GM19023 (cell line): ENCODE measurements around the gene PLAC8.
A peak's percentile ranks its signal among the peaks of the same experiment; 100 is the strongest.
"Not testable (repeated sequence)": the region's sequence is repeated elsewhere in the genome, so short reads cannot be mapped to it uniquely, and the experiment has no call there.

Experiments
- ATAC-seq: cut with Tn5 transposase; IDR thresholded peaks from one replicate; pipeline ENCODE4 v1.9.1; 2021; ENCODE audit warnings: mild to moderate bottlenecking, moderate library complexity; ENCODE audit not compliant: unreplicated experiment

The PLAC8 gene

DNA sequence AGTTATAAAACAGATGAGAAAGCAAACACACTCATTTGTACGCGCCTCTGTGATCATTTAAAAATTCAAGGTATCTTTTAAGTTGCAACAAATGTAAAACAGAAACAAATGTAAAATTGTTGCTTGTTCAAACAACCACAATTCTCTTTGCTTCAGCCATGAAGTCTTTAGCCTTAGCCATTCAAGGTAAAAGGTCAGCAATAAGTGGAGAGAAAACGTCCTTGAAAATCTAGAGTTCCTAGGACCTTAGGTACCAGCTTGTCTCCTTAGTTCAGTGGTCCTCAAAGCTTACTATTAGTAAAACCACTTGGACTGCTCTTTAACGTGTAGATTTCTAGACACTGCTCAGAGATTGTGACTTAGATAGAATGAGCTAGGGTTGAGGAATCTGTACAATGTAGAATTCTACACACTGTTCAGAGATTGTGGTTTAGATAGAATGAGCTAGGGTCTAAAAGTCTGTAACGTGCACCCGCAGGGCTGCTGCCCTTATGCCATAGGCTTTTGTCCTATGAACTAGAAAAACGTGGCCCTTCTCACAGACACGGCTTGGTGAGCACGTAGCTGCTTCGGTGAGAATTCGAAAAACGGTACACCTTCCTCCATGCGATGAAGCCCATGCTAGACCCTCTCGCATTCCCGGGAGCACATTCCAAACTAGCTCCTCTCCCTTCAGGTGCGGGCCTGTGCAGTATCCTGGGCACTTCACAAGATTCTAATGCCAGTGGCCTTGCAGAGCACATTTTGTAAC is 1.7 kb downstream of the PLAC8 start:
- no peak for ATAC-seq

DNA sequence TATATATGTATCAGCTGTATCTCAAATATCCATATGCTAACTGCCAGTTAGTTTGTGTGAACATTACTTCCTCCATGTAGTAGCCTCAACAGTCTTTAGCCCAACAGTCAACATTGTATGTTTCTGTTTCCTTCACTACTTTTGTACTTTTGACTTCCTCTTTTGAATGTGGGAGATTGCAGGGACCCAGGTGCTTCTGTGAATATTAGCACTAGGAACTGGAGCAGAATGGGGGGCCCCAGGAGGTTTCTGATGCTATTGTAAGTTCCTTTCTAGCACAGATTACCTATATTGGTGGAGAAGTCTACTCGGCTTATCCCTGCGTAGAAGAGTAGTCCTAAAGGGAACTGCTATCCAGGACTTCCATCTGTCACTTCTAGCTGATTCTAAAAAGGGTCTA is 2.3 kb downstream of the PLAC8 start:
- peak; percentile 35 for ATAC-seq

DNA sequence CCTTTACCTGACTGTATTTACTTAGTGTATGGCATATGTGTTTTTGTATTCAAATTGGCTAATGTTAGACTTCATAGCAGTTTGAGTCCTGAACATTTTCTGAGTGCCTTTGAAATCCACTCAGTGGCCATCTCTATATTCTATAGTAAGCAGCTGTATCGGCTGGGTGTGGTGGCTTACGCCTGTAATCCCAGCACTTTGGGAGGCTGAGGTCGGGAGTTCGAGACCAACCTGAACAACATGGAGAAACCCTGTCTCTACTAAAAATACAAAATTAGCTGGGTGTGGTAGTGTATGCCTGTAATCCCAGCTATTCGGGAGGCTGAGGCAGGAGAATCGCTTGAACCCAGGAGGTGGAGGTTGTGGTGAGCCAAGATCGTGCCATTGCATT is 2.8 kb downstream of the PLAC8 start:
- ATAC-seq, result not testable (repeated sequence)

DNA sequence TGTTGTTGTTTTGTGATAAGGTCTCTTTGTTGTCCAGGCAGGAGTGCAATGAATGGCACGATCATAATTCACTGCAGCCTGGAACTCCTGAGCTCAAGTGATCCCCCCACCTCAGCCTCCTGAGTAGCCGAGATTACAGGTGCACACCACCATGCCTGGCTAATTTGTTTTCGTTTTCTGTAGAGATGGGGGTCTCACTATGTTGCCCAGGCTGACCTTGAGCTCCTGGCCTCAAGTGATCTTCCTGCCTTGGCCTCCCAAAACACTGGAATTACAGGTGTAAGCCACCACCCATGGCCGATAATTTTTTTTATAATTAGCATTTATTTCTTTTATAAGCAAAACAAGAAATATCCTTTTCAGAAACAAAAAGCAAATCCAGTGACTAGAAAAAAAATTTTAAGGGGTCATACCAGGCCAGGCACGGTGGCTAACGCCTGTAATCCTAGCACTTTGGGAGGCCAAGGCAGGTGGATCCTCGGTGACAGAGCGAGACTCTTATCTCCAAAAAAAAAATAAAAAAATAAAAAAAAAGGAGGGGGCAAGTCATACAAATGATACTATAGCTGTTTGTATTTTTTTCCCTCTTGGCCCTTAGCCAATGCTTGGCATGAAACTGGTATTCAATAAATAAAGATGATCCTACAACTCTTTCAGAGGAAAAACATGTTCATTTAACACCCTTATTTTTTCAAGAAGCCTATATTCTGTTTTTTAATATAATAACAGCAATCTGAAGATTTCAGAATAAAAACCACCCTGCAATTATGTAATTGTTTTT is 3.4 kb downstream of the PLAC8 start:
- no peak for ATAC-seq

DNA sequence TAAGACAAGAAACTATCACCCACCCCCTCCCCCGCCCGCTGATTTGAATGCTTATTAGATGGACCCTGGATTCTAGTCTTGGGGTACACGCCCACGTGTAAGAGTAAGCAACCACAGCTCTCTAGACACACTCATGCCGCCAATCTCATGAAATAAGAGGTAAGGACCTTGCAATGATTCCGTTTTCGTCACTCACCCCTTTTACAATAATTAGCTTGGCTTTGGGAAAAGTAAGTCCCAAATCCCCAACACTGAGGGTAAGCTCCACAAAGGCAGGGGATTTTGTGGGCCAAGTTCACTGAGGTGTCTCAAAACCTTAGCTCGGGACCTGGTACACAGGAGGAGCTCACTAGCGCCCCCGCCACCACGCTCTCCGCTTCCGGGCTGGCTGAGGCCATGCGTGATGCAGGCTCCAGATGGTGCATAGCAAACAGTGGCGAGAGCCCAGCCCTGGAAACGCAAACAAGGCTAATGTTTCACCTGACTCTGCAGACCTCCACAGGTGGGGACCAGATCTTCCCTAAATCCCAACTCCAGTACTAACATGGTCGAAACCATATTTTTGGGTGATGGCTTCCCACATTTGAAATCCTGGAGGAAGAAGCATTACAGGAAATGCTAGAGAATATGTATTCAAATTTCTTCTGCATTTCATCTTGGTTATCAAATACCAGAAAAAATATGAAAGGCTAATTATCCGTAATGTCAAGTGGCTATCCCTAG is 4.1 kb downstream of the PLAC8 start:
- peak; percentile 79 for ATAC-seq

DNA sequence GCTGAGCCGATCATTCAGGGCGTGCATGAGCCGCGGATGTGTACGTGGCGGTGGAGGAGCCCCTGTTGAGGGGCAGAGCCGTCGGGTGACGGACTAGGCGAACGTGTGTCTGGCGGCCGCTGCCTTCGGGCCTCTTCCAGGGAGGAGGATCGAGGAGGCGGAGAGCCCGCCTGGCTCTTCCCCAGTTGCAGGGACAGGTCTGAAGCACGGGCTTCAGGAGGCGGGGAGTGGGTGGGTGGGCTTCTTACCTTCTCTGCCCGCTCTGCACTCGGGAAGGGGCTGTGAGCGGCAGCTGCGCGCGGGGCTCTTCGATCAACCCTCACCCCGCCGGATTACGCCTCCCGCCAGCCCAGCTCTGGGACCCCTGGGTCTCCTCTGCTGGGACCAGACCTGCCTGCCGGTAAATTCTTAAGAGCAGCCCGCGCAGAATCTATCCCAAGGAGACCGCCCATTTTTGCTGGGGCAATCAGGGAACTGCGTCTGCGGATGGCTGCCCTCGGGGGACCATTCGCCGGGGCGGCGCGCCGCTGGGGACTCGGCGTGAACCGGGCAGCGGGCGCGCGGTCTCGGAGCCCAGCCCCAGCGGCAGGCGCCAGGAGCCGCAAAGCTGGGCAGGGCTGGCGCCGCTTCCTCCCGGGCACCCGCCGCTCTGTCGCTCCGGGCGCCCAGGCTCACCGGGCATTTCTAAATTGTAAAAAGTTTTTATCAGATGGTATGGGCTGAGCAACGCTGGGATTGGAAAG is 4.9 kb downstream of the PLAC8 start:
- ATAC-seq, result peak; percentile 28

DNA sequence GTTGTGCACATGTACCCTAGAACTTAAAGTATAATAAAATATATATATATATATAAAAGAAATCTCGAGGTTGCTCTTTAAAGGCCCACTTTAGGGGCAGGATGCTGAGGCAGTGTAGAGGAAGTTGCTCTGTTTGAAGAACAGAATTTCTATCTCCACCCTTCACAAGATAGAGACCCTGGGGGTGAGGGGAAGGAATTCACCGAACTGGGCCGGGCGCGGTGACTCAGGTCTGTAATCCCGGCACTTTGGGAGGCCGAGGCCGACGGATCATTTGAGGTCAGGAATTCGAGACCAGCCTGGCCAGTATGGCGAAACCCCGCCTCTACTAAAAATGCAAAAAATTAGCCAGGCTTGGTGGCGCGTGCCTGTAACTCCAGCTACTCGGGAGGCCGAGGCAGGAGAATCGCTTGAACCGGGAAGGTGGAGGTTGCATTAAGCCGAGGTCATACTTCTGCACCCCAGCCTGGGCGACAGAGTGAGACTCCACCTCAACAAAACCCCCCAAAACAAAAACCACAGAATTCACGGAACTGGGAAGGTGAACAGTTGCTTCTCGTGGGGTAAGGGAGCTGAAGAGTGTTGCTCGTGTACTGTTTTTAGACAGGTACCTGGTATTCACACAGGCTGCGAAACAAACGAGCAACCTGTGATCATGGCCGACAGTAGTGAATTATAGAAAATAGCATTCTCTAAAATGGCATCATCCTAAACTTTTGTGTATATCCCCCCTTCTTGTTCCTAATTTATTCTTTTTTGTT is 6.2 kb downstream of the PLAC8 start:
- ATAC-seq, result no peak

DNA sequence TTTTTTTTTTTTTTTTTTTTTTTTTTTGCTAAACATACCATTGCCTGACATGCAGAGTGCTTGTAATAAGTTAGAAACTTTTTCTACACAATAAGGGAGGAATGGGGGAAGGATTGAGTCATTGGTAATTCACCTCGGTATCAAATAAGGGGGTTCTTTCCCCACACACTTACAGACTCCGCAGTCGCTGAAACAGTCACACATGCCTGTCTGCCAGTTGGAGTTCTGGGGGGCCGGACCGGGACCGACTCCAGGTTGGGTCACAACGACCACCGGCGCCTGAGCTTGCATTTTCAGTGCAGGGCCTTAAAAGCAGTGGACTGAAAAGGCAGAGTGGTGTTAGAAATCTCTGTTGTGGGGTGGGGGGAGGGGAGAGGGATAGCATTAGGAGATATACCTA is 6.9 kb downstream of the PLAC8 start:
- ATAC-seq, result no peak

DNA sequence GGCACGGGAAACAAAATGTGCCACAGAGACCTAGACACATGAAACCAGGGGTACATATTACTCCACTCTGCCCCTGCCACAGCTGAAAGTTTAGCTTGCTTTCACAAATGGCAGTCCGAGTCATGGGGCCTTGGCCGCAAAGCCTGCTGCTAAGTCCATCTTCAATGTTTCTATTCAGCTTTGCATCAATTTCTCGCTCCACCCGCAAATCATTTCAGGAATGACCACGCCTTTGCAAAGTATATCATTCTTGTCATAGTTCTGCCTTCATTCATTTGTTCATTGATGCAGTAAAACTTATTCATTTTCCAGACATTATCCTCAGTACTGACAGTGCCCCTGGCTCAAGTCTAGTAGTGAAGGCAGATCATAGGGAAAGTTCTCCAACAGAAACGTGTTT is 9.5 kb downstream of the PLAC8 start:
- no peak for ATAC-seq

DNA sequence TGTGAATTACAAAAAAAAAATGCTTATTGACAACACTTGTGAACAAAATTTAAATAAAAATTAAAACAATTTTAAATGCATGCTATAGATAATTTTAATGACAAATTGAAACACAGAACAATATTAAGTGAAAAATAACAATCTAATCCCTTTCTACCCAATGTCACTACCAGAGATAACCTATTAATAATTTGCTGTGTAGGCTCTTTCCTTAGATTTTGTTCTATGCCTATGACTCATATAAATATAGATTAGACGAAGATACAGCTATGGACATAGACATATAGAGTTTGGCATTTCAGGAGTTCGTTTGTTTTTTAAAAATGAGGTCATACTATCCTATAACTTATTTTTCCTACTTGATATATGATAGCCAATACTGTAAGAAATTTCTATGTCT is 18.1 kb downstream of the PLAC8 start:
- ATAC-seq, result no peak

DNA sequence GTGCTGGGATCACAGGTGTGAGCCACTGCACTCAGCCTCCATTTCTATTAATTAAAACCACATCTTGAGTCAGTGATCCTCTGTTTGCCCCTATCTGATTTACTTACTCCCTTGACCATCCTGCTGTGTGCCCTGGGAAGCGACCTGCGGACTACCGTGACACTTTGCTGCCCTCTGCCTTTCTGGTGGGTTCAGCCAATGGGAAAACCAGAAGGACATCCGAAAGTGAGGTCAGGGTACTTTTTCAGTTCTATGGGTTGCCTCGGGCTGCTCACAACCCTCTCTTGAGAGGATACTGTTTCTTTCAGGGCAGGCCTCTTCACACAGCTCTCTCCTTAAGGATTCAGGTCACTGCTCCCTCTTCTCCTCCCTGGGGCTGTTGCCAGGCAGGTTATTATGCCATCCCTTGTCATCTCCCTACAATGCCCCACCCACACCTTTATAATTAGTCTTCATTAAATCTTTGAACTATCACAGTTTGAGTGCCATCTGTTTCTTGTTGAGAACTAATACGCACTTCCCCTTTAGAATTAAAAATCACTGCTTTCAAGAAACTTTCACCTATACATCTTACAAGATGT is 21.4 kb downstream of the PLAC8 start:
- no peak for ATAC-seq

DNA sequence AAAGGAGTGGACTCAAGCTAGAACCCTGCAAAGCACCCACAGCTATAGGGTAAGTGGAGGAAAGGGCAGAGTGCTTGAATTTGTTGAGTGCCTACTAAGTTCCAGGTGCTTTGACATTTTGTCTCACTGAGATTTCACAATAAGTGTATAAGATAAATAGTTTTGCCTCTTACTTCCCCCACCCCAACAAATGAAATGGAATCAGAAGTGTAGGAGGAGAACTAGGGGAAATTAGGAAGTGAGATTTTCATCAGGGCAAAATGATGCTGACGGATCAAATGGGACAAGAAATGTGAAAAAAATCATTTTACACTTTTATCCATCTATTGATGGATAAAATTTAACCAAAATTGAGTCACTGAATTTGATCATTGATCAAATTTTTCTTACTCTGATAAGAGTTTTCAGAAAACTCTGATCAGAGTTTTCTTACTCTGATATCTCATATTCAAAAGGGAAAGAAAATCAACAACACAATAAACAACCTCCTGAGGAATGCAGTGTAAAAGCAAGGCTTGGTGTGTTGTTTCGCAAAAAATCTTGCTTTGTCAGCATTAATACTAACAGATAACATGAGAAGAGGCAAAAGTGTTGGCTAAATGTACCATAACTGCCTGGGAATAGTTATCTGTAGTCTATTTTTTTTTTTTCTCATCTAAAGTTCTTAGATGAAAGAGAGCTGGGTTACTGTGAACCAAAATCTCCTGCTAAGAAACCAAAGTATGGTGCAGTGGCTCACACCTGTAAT is 24.9 kb downstream of the PLAC8 start:
- no peak for ATAC-seq

DNA sequence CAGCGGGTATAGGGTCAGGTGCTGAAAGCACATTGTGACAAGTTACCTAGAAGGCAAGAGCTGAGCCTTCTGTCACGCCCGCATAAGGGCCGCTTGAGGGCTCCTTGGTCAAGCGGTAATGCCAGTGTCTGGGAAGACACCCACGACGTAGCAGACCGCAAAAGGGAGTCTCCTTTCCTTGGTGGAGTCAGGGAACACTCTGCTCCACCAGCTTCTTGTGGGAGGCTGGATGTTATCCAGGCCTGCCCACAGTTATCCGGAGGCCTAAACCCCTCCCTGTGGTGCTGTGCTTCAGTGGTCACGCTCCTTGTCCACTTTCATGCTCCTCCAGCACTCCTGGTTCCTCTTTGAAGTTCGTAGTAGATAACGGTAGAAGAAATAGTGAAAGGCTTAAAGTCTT is 29.6 kb downstream of the PLAC8 start:
- not testable (repeated sequence) for ATAC-seq

DNA sequence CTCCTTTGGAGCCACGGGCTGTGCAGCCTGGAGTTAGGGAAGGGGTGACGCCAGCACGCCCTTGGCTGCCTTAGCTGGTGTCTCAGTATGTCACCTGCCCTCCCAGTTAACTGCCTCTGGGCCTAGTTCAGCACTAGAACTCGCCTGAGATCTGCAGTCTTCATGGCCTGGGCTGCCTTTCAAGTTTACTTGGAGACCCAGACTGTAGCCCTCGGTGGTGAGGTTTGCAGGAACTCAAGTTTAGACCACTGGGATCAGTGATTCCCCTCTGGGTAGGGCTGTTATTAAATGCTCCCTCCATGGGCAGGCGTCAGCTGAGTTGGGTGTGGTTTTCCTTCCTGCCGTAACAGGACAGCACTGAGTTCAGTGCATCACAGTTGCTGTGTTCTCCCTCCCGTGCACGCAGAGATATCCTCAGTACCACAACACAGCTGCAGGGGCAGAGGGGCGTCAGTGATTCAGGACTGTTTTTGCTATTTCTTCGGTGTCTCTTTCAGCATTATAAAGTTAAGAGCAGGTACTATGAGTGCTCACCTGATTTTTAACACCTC is 30.5 kb downstream of the PLAC8 start:
- no peak for ATAC-seq

DNA sequence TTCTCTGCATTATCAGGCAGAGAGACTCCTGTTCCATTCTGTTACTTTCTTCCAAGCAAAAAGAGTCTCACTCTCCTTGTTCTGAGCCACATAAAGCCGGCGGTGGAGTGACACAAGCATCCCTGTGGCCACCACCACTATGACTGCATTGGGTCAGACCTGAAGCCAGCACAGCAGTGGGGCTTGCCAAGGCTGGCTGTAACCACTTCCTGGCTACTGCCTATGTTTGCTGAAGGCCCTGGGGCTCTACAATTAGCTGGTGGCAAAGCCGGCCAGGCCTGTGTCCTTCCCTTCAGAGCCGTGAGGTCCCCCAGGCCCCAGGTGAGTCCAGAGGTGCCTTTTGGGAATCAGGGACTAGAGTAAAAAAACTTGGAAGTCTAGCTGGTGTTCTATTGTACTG is 31.8 kb downstream of the PLAC8 start:
- no peak for ATAC-seq

DNA sequence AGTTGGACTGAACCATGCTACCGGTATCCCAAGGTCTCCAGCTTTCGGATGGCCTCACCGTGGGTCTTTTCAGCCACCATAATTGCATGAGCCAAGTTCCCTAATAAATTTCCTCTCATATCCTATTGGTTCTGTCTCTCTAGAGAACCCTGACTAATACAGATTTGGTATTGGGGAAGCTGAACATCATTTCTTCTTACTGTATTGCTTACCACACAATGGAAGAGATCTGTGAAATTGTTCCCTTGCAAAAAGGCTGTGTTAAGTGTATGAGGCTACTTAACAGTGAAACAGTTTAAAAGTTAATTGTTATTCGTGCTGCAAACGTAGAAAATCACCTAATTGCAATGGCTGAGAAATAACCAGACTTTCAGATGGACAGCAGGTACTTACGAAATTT is 34.0 kb downstream of the PLAC8 start:
- no peak for ATAC-seq

DNA sequence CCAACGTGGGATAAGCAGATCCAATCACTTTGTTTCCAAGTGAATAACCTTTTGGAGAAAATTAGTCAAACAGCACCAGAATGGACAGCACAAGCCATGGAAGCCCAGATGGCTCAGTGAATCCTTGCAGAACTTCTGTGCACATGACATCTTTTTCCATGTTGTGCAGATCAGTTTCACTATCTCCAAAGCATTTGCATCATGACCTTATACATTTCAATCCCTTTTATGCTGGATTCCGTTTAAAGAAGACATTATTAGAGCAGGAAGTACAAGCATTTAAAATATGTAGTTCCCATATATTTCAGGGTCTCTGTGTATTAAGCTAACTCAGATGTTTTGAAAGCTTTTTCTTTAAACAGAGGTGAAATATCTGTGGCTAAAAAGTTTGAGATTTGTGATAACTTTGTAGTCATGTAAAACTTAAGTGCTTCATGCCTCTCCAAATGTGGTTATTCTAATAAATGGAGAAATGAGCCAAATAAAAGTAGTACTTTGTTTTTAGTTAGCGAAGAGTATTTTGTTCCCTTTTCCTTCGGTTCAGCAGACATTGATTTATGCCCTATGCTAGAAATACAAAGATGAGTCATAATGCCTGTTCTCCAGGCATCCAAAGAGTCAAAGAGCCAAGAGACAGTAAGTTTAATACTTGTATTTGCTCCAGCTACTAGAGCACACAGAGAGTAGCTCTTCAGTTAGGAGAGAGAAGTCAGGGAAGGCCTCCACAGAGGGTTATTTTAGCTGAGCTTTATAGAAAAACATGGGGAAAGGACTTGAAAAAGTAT is 39.0 kb downstream of the PLAC8 start:
- ATAC-seq, result no peak

DNA sequence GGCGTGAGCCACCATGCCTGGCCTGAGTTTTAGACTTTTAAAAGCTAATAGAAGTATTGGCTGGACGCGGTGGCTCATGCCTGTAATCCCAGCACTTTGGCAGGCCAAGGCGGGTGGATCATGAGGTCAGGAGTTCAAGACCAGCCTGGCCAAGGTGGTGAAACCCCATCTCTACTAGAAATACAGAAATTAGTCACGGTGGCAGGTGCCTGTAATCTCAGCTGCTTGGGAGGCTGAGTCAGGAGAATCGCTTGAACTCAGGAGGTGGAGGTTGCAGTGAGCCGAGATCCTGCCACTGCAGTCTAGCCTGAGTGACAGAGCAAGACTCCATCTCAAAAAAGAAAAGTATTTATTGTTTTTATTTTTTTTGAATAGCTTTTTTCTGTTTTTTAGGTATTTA is 39.7 kb downstream of the PLAC8 start:
- ATAC-seq, result not testable (repeated sequence)
